Adrenal gland (tissue), 5 donors: ENCODE results near the gene PLEKHM2.

Source experiments
- CTCF ChIP-seq, 6 experiments: fragments of 450-650 bp in 4 of 6; fragments of 200-600 bp in 2 of 6; sonication (generic) in 1 of 6; IDR thresholded peaks; 1 replicate in 5 of 6; 2 replicates in 1 of 6; pipeline versions ENCODE4 v1.5.1 to v1.8.0; 2016 to 2021; ENCODE audit warnings: antibody characterized with exemption in 6 of 6, mild to moderate bottlenecking in 2 of 6, moderate library complexity in 1 of 6
- POLR2A ChIP-seq, 2 donors: fragments of 450-650 bp; IDR thresholded peaks; one replicate each; pipeline ENCODE4 v1.6.1; 2017; ENCODE audit warnings: antibody characterized with exemption in 2 of 2, mild to moderate bottlenecking in 2 of 2, moderate library complexity in 1 of 2
- donor health status: DM: no; HTN: no; CAD: no.

GRCh38 chr1:15764890-15765289 lies 80.8 kb downstream of the PLEKHM2 start:
- no peak for TF ChIP-seq CTCF (IDR thresholded peaks at IDR 0.05)
- no peak for TF ChIP-seq POLR2A (IDR thresholded peaks at IDR 0.05)
